HepG2 (cell line): ENCODE measurements around the gene MRPL54. TPM values are rescaled to one million over a fixed set of nuclear protein-coding genes. Genes with fewer than 3 reads are reported as not detected.

Experiments
- ARID3A ChIP-seq: IDR thresholded peaks from 2 replicates; pipeline ENCODE4 v1.6.1; 2012; ENCODE audit warnings: low read depth, low read length, improper control_type of control experiment
- CEBPB ChIP-seq: IDR thresholded peaks from 2 replicates; pipeline ENCODE4 v1.6.1; 2011; ENCODE audit warnings: low read depth, low read length, improper control_type of control experiment, borderline replicate concordance
- KAT2B ChIP-seq: fragments of 150-350 bp; IDR thresholded peaks from 2 replicates; pipeline ENCODE4 v1.6.1; 2014; ENCODE audit warnings: low read depth, low read length, borderline replicate concordance
- KDM6A ChIP-seq: IDR thresholded peaks from 2 replicates; pipeline ENCODE4 v1.6.1; 2016; ENCODE audit warnings: low read depth
- KLF12 ChIP-seq: sonication (generic); formaldehyde crosslinking; IDR thresholded peaks from 2 replicates; pipeline ENCODE4 v1.4.0; 2020; ENCODE audit warnings: missing genetic modification reagents, borderline replicate concordance
- MED13 ChIP-seq: sonication (generic); formaldehyde crosslinking; IDR thresholded peaks from 2 replicates; pipeline ENCODE4 v1.5.0; 2020; ENCODE audit warnings: missing genetic modification reagents
- MIER3 ChIP-seq: IDR thresholded peaks from 2 replicates; pipeline ENCODE4 v1.6.1; 2016; ENCODE audit warnings: missing compliant biosample characterization, borderline replicate concordance
- MTF2 ChIP-seq: sonication (generic); formaldehyde crosslinking; IDR thresholded peaks from 2 replicates; pipeline ENCODE4 v1.5.0; 2020; ENCODE audit warnings: missing genetic modification reagents, borderline replicate concordance
- NFE2L2 ChIP-seq: fragments of 150-350 bp; IDR thresholded peaks from 2 replicates; pipeline ENCODE4 v1.6.1; 2014; ENCODE audit warnings: low read length
- REXO4 ChIP-seq: sonication (generic); formaldehyde crosslinking; IDR thresholded peaks from 2 replicates; pipeline ENCODE4 v1.8.0; 2022; ENCODE audit warnings: missing genetic modification reagents, mild to moderate bottlenecking, borderline replicate concordance
- TCF12 ChIP-seq, 2 experiments: fragments of 450-650 bp in 1 of 2; sonication (generic) in 1 of 2; formaldehyde crosslinking in 1 of 2; IDR thresholded peaks; 2 replicates each; pipeline versions ENCODE4 v1.6.1 to v1.8.0; 2017 to 2022; ENCODE audit warnings: antibody characterized with exemption in 1 of 2, mild to moderate bottlenecking in 1 of 2, missing genetic modification reagents in 1 of 2, moderate library complexity in 1 of 2
- ZFP41 ChIP-seq: sonication (generic); formaldehyde crosslinking; IDR thresholded peaks from 2 replicates; pipeline ENCODE4 v1.4.0; 2020; ENCODE audit warnings: mild to moderate bottlenecking, missing genetic modification reagents, borderline replicate concordance
- ZKSCAN1 ChIP-seq: fragments of 150-350 bp; IDR thresholded peaks from 2 replicates; pipeline ENCODE4 v1.6.1; 2014; ENCODE audit warnings: low read length
- ZNF12 ChIP-seq: sonication (generic); formaldehyde crosslinking; IDR thresholded peaks from 2 replicates; pipeline ENCODE4 v1.5.0; 2020; ENCODE audit warnings: missing genetic modification reagents
- ZNF431 ChIP-seq: sonication (generic); formaldehyde crosslinking; IDR thresholded peaks from 2 replicates; pipeline ENCODE4 v1.9.0; 2022; ENCODE audit warnings: missing genetic modification reagents, low read depth, mild to moderate bottlenecking, borderline replicate concordance
- ZNF790 ChIP-seq: sonication (generic); formaldehyde crosslinking; IDR thresholded peaks from 2 replicates; pipeline ENCODE4 v1.8.0; 2022; ENCODE audit warnings: missing genetic modification reagents, mild to moderate bottlenecking, borderline replicate concordance
- ZSCAN30 ChIP-seq: sonication (generic); formaldehyde crosslinking; IDR thresholded peaks from 2 replicates; pipeline ENCODE4 v1.5.0; 2020; ENCODE audit warnings: mild to moderate bottlenecking, missing genetic modification reagents
- polyA plus RNA-seq, 8 experiments: library from polyadenylated mRNA; depleted of rRNA in 3 of 8; stranded (reverse) in 7 of 8; unstranded in 1 of 8; fragments of >200 nt; fragmentation: Illumina TruSeq in 4 of 8; extraction: Trizol in 4 of 8; gene quantifications; 2 replicates each; pipeline versions ENCODE4 v1.2.1 to v1.2.3, GENCODE V29; 2011 to 2016; ENCODE audit warnings: low read depth in 4 of 8, missing spikeins in 1 of 8, mixed read lengths in 1 of 8; ENCODE audit not compliant: insufficient read depth in 1 of 8
- total RNA-seq, 5 experiments: library from RNA; depleted of rRNA; stranded (reverse); fragments of >200 nt; fragmentation: Illumina TruSeq; extraction: Trizol; gene quantifications; 2 replicates each; pipeline ENCODE4 v1.2.3, GENCODE V29; 2016; ENCODE audit warnings: low read depth in 1 of 5
- TF ChIP-seq, protein P1 (sequence below): conservative IDR thresholded peaks from 2 replicates; pipeline ENCODE4 v1.6.1; 2018; ENCODE audit warnings: missing genetic modification reagents
- TF ChIP-seq, protein P2 (sequence below): IDR thresholded peaks from 2 replicates; pipeline ENCODE4 v1.6.1; 2018; ENCODE audit warnings: missing genetic modification reagents, mild to moderate bottlenecking, missing compliant biosample characterization
- TF ChIP-seq, protein P3 (sequence below): sonication (generic); formaldehyde crosslinking; IDR thresholded peaks from 2 replicates; pipeline ENCODE4 v1.8.0; 2022; ENCODE audit warnings: mild to moderate bottlenecking, missing genetic modification reagents; ENCODE audit not compliant: insufficient replicate concordance
- TF ChIP-seq, protein P4 (sequence below): IDR thresholded peaks from 2 replicates; pipeline ENCODE4 v1.6.1; 2016; ENCODE audit warnings: control low read depth

Gene MRPL54
- total and polyA plus RNA-seq, 2 of the 13 experiments (the other 11 are each of a cell fraction or from before 2014, with no cell fraction given): 36.8 to 66.9 TPM

GRCh38 chr19:3762501-3763459 lies at the start of gene MRPL54 (continued):
- TF ChIP-seq TCF12 (IDR thresholded peaks at IDR 0.05) (no peak), TCF12 (CRISPR knock-in tag; IDR thresholded peaks at IDR 0.05) (no peak), MED13 (CRISPR knock-in tag) (no peak), KLF12 (CRISPR knock-in tag) (peak; percentile 19; the same call in 1 of the 2 replicates), MTF2 (CRISPR knock-in tag) (no peak), KAT2B (no peak), ZKSCAN1 (0 out of 2 replicates have a peak, but pooled peaks have one; percentile 11), NFE2L2 (no peak), ZNF431 (no peak), REXO4 (CRISPR knock-in tag) (no peak), ZNF12 (CRISPR knock-in tag) (no peak), ZFP41 (peak; percentile 41; the same call in 1 of the 2 replicates), ZSCAN30 (CRISPR knock-in tag) (no peak), ZNF790 (no peak), MIER3 (CRISPR knock-in tag) (peak; percentile 60; the same call in 1 of the 2 replicates), CEBPB (peak; percentile 62; the same call in 1 of the 2 replicates), KDM6A (no peak), ARID3A (0 out of 2 replicates have a peak, but pooled peaks have one; percentile 12)
- TF ChIP-seq, protein P1, sequence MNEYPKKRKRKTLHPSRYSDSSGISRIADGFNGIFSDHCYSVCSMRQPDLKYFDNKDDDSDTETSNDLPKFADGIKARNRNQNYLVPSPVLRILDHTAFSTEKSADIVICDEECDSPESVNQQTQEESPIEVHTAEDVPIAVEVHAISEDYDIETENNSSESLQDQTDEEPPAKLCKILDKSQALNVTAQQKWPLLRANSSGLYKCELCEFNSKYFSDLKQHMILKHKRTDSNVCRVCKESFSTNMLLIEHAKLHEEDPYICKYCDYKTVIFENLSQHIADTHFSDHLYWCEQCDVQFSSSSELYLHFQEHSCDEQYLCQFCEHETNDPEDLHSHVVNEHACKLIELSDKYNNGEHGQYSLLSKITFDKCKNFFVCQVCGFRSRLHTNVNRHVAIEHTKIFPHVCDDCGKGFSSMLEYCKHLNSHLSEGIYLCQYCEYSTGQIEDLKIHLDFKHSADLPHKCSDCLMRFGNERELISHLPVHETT (CRISPR knock-in tag): no peak; the same call in 1 of the 2 replicates
- TF ChIP-seq, protein P2, sequence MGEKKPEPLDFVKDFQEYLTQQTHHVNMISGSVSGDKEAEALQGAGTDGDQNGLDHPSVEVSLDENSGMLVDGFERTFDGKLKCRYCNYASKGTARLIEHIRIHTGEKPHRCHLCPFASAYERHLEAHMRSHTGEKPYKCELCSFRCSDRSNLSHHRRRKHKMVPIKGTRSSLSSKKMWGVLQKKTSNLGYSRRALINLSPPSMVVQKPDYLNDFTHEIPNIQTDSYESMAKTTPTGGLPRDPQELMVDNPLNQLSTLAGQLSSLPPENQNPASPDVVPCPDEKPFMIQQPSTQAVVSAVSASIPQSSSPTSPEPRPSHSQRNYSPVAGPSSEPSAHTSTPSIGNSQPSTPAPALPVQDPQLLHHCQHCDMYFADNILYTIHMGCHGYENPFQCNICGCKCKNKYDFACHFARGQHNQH (CRISPR knock-in tag): no peak; the same call in none of the 2 replicates
- TF ChIP-seq, protein P3, sequence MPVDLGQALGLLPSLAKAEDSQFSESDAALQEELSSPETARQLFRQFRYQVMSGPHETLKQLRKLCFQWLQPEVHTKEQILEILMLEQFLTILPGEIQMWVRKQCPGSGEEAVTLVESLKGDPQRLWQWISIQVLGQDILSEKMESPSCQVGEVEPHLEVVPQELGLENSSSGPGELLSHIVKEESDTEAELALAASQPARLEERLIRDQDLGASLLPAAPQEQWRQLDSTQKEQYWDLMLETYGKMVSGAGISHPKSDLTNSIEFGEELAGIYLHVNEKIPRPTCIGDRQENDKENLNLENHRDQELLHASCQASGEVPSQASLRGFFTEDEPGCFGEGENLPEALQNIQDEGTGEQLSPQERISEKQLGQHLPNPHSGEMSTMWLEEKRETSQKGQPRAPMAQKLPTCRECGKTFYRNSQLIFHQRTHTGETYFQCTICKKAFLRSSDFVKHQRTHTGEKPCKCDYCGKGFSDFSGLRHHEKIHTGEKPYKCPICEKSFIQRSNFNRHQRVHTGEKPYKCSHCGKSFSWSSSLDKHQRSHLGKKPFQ: peak; percentile 39
- TF ChIP-seq, protein P4, sequence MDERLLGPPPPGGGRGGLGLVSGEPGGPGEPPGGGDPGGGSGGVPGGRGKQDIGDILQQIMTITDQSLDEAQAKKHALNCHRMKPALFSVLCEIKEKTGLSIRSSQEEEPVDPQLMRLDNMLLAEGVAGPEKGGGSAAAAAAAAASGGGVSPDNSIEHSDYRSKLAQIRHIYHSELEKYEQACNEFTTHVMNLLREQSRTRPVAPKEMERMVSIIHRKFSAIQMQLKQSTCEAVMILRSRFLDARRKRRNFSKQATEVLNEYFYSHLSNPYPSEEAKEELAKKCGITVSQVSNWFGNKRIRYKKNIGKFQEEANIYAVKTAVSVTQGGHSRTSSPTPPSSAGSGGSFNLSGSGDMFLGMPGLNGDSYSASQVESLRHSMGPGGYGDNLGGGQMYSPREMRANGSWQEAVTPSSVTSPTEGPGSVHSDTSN (CRISPR knock-in tag): no peak
